GM13977 (cell line): ENCODE measurements around the gene DLL4.
"Not testable (repeated sequence)": the region's sequence is repeated elsewhere in the genome, so short reads cannot be mapped to it uniquely, and the experiment has no call there.

ENCODE experiments used
- DNase-seq: peaks from one replicate; pipeline ENCODE4 v3.0.0; 2012; ENCODE audit warnings: low spot score
- CTCF ChIP-seq: IDR thresholded peaks from 2 replicates; pipeline ENCODE4 v1.5.1; 2012; ENCODE audit warnings: mild to moderate bottlenecking, control low read depth; ENCODE audit not compliant: insufficient read depth; ENCODE audit errors: extremely low read depth, missing control alignments
- in situ Hi-C: fragments of 300-500 bp; cut with MboI; formaldehyde crosslinking; loops from one replicate; pipeline ENCODE4 v1.12.0; 2022; ENCODE audit warnings: low sequenced_read_pairs, low pct_unique_long_range_greater_than_20kb, mixed read lengths, inconsistent platforms; ENCODE audit not compliant: unreplicated experiment

The DLL4 gene

GRCh38 chr15:40951764-40952163 is 22.6 kb downstream of the DLL4 start:
- in situ Hi-C loops, result no loop called here
- DNase-seq, result no peak
- no peak for TF ChIP-seq CTCF

- in situ Hi-C loops, result no loop called here
- no peak for TF ChIP-seq CTCF
- no peak for DNase-seq
These were observed 23.3 kb downstream of the DLL4 start for GRCh38 chr15:40952301-40952900.

GRCh38 chr15:40952901-40953712 is 24.0 kb downstream of the DLL4 start, which contains the start of gene CHAC1:
Gene CHAC1 (plus strand): TSS chr15:40953471. CDS start chr15:40953584, 113 bp downstream.
- in situ Hi-C loops, result no loop called here
- peak; percentile 0 for TF ChIP-seq CTCF
- peak; percentile 99 for DNase-seq

GRCh38 chr15:40953713-40954074 is 24.6 kb downstream of the DLL4 start:
- in situ Hi-C loops, result no loop called here
- DNase-seq, result no peak
- TF ChIP-seq CTCF, result no peak

DNA sequence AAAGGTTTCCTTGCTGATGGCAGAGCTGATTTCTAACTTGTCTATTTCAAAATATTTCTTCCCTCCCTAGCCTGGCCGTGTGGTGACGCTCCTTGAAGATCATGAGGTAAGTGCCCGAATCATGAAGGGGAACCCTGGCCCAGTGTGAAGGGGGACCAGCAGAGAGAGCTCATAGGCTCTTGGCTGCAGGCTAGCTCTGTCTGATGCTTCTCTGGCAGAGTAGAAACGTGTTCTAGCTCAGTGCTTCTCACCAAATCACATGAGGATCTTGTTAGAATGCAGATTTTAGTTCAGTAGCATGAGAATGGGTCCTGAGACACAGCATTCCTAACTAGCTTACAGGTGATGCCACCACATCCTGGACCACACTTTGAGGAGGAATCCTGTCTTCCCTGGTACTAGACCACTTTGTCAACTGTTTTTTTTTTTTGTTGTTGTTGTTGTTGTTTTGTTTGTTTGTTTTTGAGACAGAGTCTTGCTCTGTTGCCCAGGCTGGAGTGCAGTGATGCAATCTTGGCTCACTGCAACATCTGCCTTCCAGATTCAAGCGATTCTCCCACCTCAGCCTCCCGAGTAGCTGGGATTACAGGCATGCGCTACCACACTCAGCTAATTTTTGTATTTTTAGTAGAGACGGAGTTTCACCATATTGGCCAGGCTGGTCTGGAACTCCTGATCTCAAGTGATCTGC is 25.2 kb downstream of the DLL4 start:
- DNase-seq, in situ Hi-C loops: not testable (repeated sequence)

DNA sequence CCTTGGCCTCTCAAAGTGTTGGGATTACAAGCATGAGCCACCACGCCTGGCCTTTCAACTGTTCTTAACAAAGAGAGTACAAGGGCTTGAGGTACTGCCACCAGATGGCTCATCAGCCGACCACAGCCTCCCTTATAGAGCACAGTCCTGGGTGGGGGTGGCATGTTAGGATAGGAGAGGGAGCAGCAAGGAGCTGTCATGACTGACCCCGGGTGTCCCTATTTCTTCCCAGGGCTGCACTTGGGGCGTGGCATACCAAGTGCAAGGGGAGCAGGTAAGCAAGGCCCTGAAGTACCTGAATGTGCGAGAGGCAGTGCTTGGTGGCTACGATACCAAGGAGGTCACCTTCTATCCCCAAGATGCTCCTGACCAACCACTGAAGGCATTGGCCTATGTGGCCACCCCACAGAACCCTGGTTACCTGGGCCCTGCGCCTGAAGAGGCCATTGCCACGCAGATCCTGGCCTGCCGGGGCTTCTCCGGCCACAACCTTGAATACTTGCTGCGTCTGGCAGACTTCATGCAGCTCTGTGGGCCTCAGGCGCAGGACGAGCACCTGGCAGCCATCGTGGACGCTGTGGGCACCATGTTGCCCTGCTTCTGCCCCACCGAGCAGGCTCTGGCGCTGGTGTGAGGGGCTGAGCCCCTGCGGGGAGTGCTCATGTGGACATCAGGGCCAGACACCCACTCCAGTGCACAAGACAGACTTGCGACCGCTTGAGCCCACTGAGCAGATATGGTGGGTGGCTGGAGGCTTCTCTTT is 26.2 kb downstream of the DLL4 start:
- in situ Hi-C loops, result no loop called here
- TF ChIP-seq CTCF, result no peak
- DNase-seq, result no peak
